ENCODE results near the gene F2. TPM values are rescaled to one million over a fixed set of nuclear protein-coding genes. Genes with fewer than 3 reads are reported as not detected.
"Not testable (repeated sequence)": the region's sequence is repeated elsewhere in the genome, so short reads cannot be mapped to it uniquely, and the experiment has no call there.

The F2 gene
- total and polyA plus RNA-seq, 2 donors (not counting 1 experiment from before 2014, with no cell fraction given) = not detected

DNA sequence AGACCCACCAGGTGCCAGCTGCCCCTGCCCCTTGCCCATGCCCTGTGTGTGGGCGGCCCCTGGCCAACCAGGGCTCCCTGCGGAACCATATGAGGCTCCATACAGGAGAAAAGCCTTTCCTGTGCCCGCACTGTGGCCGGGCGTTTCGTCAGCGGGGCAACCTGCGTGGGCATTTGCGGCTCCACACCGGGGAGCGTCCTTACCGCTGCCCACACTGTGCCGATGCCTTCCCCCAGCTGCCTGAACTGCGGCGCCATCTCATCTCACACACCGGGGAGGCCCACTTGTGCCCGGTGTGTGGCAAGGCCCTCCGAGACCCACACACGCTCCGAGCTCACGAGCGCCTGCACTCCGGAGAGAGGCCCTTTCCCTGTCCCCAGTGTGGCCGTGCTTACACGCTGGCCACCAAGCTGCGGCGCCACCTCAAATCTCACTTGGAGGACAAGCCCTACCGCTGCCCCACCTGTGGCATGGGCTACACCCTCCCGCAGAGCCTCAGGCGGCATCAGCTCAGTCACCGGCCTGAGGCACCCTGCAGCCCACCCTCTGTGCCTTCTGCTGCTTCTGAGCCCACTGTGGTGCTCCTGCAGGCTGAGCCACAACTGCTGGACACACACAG is 13.8 kb upstream of the F2 start:
- H3K27me3 ChIP-seq (ENCODE audit: control insufficient read depth, insufficient read depth, low read length) = no peaks in the 10 kb centered on the region
- DNase-seq (ENCODE audit: low read depth in 2 of 2) = no peak
- no peak overlapping the region for H3K4me3 ChIP-seq (replicated peaks in 1 of 4; ENCODE audit: control extremely low read depth in 1 of 4, insufficient read depth in 1 of 4, low read depth in 3 of 4, low read length in 4 of 4)
- peaks cover 21% of the 10 kb centered on the region for H3K79me2 ChIP-seq (ENCODE audit: control insufficient read depth, insufficient read depth, low read length)
- no peak overlapping the region for H3K4me2 ChIP-seq (ENCODE audit: extremely low read depth, insufficient read depth, low read length)
- no peaks in the 10 kb centered on the region for H3K4me1 ChIP-seq (ENCODE audit: control insufficient read depth, extremely low read depth, insufficient read depth, low read length)
- H2AFZ ChIP-seq (ENCODE audit: low read length) = no peak overlapping the region
- H3K9me3 ChIP-seq (ENCODE audit: control insufficient read depth, insufficient read depth, low read depth, low read length) = no peaks in the 10 kb centered on the region
- no peaks in the 10 kb centered on the region for H4K20me1 ChIP-seq (ENCODE audit: control insufficient read depth, extremely low read depth, insufficient read depth, low read length)
- H3K36me3 ChIP-seq (ENCODE audit: control insufficient read depth, insufficient read depth, low read length) = peaks cover 22% of the 10 kb centered on the region
- no peak overlapping the region for H3K27ac ChIP-seq (ENCODE audit: insufficient read depth, low read length)
- no peak for TF ChIP-seq CTCF (conservative IDR thresholded peaks at IDR 0.05 in 1 of 2, IDR thresholded peaks at IDR 0.05 in 1 of 2; ENCODE audit: low read depth in 1 of 2, low read length in 2 of 2)
- TF ChIP-seq EZH2 (IDR thresholded peaks at IDR 0.05; ENCODE audit: low read length, missing control alignments) = no peak
- H3K9ac ChIP-seq (ENCODE audit: insufficient read depth, low read length) = no peak overlapping the region

GRCh38 chr11:46706886-46707285 is 12.1 kb upstream of the F2 start:
- no peak for TF ChIP-seq CTCF (conservative IDR thresholded peaks at IDR 0.05 in 1 of 2, IDR thresholded peaks at IDR 0.05 in 1 of 2; ENCODE audit: low read depth in 1 of 2, low read length in 2 of 2)
- no peak for TF ChIP-seq EZH2 (IDR thresholded peaks at IDR 0.05; ENCODE audit: low read length, missing control alignments)
- H4K20me1 ChIP-seq (ENCODE audit: control insufficient read depth, extremely low read depth, insufficient read depth, low read length) = no peaks in the 10 kb centered on the region
- peaks cover 11% of the 10 kb centered on the region for H3K4me1 ChIP-seq (ENCODE audit: control insufficient read depth, extremely low read depth, insufficient read depth, low read length)
- DNase-seq (ENCODE audit: low read depth in 2 of 2) = no peak
- no peak overlapping the region for H3K9ac ChIP-seq (ENCODE audit: insufficient read depth, low read length)
- no peaks in the 10 kb centered on the region for H3K9me3 ChIP-seq (ENCODE audit: control insufficient read depth, insufficient read depth, low read depth, low read length)
- no peak overlapping the region for H2AFZ ChIP-seq (ENCODE audit: low read length)
- no peak overlapping the region for H3K27ac ChIP-seq (ENCODE audit: insufficient read depth, low read length)
- H3K4me2 ChIP-seq (ENCODE audit: extremely low read depth, insufficient read depth, low read length) = no peak overlapping the region
- H3K79me2 ChIP-seq (ENCODE audit: control insufficient read depth, insufficient read depth, low read length) = peaks cover 10% of the 10 kb centered on the region
- H3K4me3 ChIP-seq (replicated peaks in 1 of 4; ENCODE audit: control extremely low read depth in 1 of 4, insufficient read depth in 1 of 4, low read depth in 3 of 4, low read length in 4 of 4) = no peak overlapping the region
- no peaks in the 10 kb centered on the region for H3K27me3 ChIP-seq (ENCODE audit: control insufficient read depth, insufficient read depth, low read length)
- H3K36me3 ChIP-seq (ENCODE audit: control insufficient read depth, insufficient read depth, low read length) = peaks cover 22% of the 10 kb centered on the region

- H3K9me3 ChIP-seq (ENCODE audit: control insufficient read depth, insufficient read depth, low read depth, low read length); H2AFZ ChIP-seq (ENCODE audit: low read length); H4K20me1 ChIP-seq (ENCODE audit: control insufficient read depth, extremely low read depth, insufficient read depth, low read length); DNase-seq (ENCODE audit: low read depth in 2 of 2); H3K27ac ChIP-seq (ENCODE audit: insufficient read depth, low read length); H3K4me3 ChIP-seq (replicated peaks in 1 of 4; ENCODE audit: control extremely low read depth in 1 of 4, insufficient read depth in 1 of 4, low read depth in 3 of 4, low read length in 4 of 4); H3K79me2 ChIP-seq (ENCODE audit: control insufficient read depth, insufficient read depth, low read length); H3K4me2 ChIP-seq (ENCODE audit: extremely low read depth, insufficient read depth, low read length); H3K9ac ChIP-seq (ENCODE audit: insufficient read depth, low read length); H3K27me3 ChIP-seq (ENCODE audit: control insufficient read depth, insufficient read depth, low read length): not testable (repeated sequence)
- peaks cover 16% of the 10 kb centered on the region for H3K4me1 ChIP-seq (ENCODE audit: control insufficient read depth, extremely low read depth, insufficient read depth, low read length)
- peaks cover 13% of the 10 kb centered on the region for H3K36me3 ChIP-seq (ENCODE audit: control insufficient read depth, insufficient read depth, low read length)
Observed at GRCh38 chr11:46709351-46709750, 9.7 kb upstream of the F2 start.

All from fibroblast of lung (primary cell).